HepG2 (cell line): ENCODE data around the gene IL22RA1. TPM values are rescaled to one million over a fixed set of nuclear protein-coding genes. Genes with fewer than 3 reads are reported as not detected.

ENCODE experiments used
- ATRX ChIP-seq: sonication (generic); formaldehyde crosslinking; IDR thresholded peaks from 2 replicates; pipeline ENCODE4 v1.4.0; 2020; ENCODE audit warnings: missing genetic modification reagents, borderline replicate concordance
- DNMT1 ChIP-seq: sonication (generic); formaldehyde crosslinking; IDR thresholded peaks from 2 replicates; pipeline ENCODE4 v1.5.1; 2020; ENCODE audit warnings: mild to moderate bottlenecking, missing genetic modification reagents
- DPF2 ChIP-seq: sonication (generic); formaldehyde crosslinking; IDR thresholded peaks from 2 replicates; pipeline ENCODE4 v1.4.0; 2020; ENCODE audit warnings: mild to moderate bottlenecking, low read depth, missing genetic modification reagents, borderline replicate concordance
- FOXA3 ChIP-seq: IDR thresholded peaks from 2 replicates; pipeline ENCODE4 v1.6.1; 2016; ENCODE audit warnings: missing genetic modification reagents, missing compliant biosample characterization
- FOXK1 ChIP-seq: sonication (generic); formaldehyde crosslinking; IDR thresholded peaks from 2 replicates; pipeline ENCODE4 v1.4.0; 2020; ENCODE audit warnings: low read depth, missing genetic modification reagents, borderline replicate concordance
- GATAD2A ChIP-seq: IDR thresholded peaks from 2 replicates; pipeline ENCODE4 v1.6.1; 2016
- GPN1 ChIP-seq: sonication (generic); formaldehyde crosslinking; IDR thresholded peaks from 2 replicates; pipeline ENCODE4 v1.5.1; 2020; ENCODE audit warnings: missing genetic modification reagents, borderline replicate concordance
- HNF4A ChIP-seq: sonication (generic); formaldehyde crosslinking; IDR thresholded peaks from 2 replicates; pipeline ENCODE4 v1.4.0; 2020; ENCODE audit warnings: missing genetic modification reagents
- KDM2A ChIP-seq: sonication (generic); formaldehyde crosslinking; IDR thresholded peaks from 2 replicates; pipeline ENCODE4 v1.4.0; 2020; ENCODE audit warnings: low read depth, missing genetic modification reagents, borderline replicate concordance
- KMT2A ChIP-seq: sonication (generic); formaldehyde crosslinking; IDR thresholded peaks from 2 replicates; pipeline ENCODE4 v1.4.0; 2020; ENCODE audit warnings: missing genetic modification reagents
- NCOR1 ChIP-seq: fragments of 200-600 bp; sonication (generic); IDR thresholded peaks from 2 replicates; pipeline ENCODE4 v1.7.0; 2017; ENCODE audit warnings: antibody characterized with exemption, low read length, borderline replicate concordance
- NFATC3 ChIP-seq: sonication (generic); formaldehyde crosslinking; IDR thresholded peaks from 2 replicates; pipeline ENCODE4 v1.5.1; 2020; ENCODE audit warnings: mild to moderate bottlenecking, missing genetic modification reagents
- RFXAP ChIP-seq: sonication (generic); formaldehyde crosslinking; IDR thresholded peaks from 2 replicates; pipeline ENCODE4 v1.4.0; 2020; ENCODE audit warnings: missing genetic modification reagents, borderline replicate concordance
- TEAD2 ChIP-seq: sonication (generic); formaldehyde crosslinking; IDR thresholded peaks from 2 replicates; pipeline ENCODE4 v1.9.0; 2021; ENCODE audit warnings: missing genetic modification reagents
- XRCC5 ChIP-seq: fragments of 200-400 bp; formaldehyde crosslinking; optimal IDR thresholded peaks from 2 replicates; pipeline ENCODE3; 2017; ENCODE audit warnings: mild to moderate bottlenecking, low read length
- ZBTB7A ChIP-seq: sonication (generic); formaldehyde crosslinking; IDR thresholded peaks from 2 replicates; pipeline ENCODE4 v1.8.0; 2022; ENCODE audit warnings: mild to moderate bottlenecking, missing genetic modification reagents
- ZFP36L1 ChIP-seq: sonication (generic); formaldehyde crosslinking; IDR thresholded peaks from 2 replicates; pipeline ENCODE4 v1.8.0; 2022; ENCODE audit warnings: mild to moderate bottlenecking, missing genetic modification reagents, moderate library complexity
- ZFP37 ChIP-seq: sonication (generic); formaldehyde crosslinking; IDR thresholded peaks from 2 replicates; pipeline ENCODE4 v1.4.0; 2020; ENCODE audit warnings: missing genetic modification reagents, borderline replicate concordance
- ZFY ChIP-seq: sonication (generic); formaldehyde crosslinking; IDR thresholded peaks from 2 replicates; pipeline ENCODE4 v1.4.0; 2020; ENCODE audit warnings: missing genetic modification reagents
- ZIK1 ChIP-seq: sonication (generic); formaldehyde crosslinking; IDR thresholded peaks from 2 replicates; pipeline ENCODE4 v1.5.0; 2020; ENCODE audit warnings: mild to moderate bottlenecking, low read depth, missing genetic modification reagents, borderline replicate concordance
- ZNF143 ChIP-seq: sonication (generic); formaldehyde crosslinking; IDR thresholded peaks from 2 replicates; pipeline ENCODE4 v1.4.0; 2020; ENCODE audit warnings: missing genetic modification reagents
- ZNF350 ChIP-seq: sonication (generic); formaldehyde crosslinking; IDR thresholded peaks from 2 replicates; pipeline ENCODE4 v1.4.0; 2020; ENCODE audit warnings: mild to moderate bottlenecking, low read depth, missing genetic modification reagents, borderline replicate concordance
- polyA plus RNA-seq, 8 experiments: library from polyadenylated mRNA; depleted of rRNA in 3 of 8; stranded (reverse) in 7 of 8; unstranded in 1 of 8; fragments of >200 nt; fragmentation: Illumina TruSeq in 4 of 8; extraction: Trizol in 4 of 8; gene quantifications; 2 replicates each; pipeline versions ENCODE4 v1.2.1 to v1.2.3, GENCODE V29; 2011 to 2016; ENCODE audit warnings: low read depth in 4 of 8, missing spikeins in 1 of 8, mixed read lengths in 1 of 8; ENCODE audit not compliant: insufficient read depth in 1 of 8
- total RNA-seq, 5 experiments: library from RNA; depleted of rRNA; stranded (reverse); fragments of >200 nt; fragmentation: Illumina TruSeq; extraction: Trizol; gene quantifications; 2 replicates each; pipeline ENCODE4 v1.2.3, GENCODE V29; 2016; ENCODE audit warnings: low read depth in 1 of 5
- TF ChIP-seq, protein P1 (sequence below): sonication (generic); formaldehyde crosslinking; IDR thresholded peaks from 2 replicates; pipeline ENCODE4 v1.4.0; 2020; ENCODE audit warnings: missing genetic modification reagents
- TF ChIP-seq, protein P2 (sequence below): sonication (generic); formaldehyde crosslinking; IDR thresholded peaks from 2 replicates; pipeline ENCODE4 v1.4.0; 2020; ENCODE audit warnings: missing genetic modification reagents, borderline replicate concordance
- TF ChIP-seq, protein P3 (sequence below): sonication (generic); formaldehyde crosslinking; IDR thresholded peaks from 2 replicates; pipeline ENCODE4 v1.5.0; 2020; ENCODE audit warnings: missing genetic modification reagents
- TF ChIP-seq, protein P4 (sequence below): sonication (generic); IDR thresholded peaks from 2 replicates; pipeline ENCODE4 v1.6.1; 2016; ENCODE audit warnings: low read depth, borderline replicate concordance

IL22RA1 gene
- total and polyA plus RNA-seq, 2 of the 13 experiments (the other 11 are each of a cell fraction or from before 2014, with no cell fraction given), result 4.4 to 10.2 TPM

DNA sequence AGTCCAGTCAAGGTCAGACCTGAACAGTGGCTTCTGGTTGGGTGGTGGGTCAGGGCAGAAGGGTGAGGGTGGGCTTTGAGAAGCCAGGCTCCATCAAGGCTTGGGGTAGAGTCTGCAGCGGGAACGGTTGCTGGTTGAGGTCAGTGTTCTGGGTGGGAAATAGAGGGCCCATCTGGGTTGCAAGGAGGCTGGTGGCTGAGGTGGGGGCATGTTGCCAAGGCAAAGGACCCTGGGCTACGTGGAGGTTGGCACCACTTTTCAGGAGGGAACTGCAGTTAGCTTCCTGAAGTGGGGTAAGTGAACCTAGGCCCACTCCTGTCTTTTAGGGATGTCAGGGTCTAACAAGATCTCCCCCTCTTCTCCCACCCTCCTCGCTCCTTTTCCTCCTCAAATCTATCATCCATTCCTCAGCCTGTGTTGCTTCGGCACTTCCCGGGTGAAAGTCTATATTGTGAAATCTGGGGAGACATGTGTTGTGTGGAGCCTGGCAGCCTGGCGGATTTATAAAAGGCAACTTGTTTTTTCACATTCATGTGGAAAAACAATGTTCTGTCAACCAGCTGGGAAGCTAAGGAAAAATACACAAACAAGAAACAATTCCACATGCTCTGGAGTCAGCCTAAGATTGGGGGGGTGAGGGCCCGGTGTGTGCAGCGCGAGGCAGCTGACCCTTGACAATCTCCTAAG is 1.5 kb downstream of the IL22RA1 start (continued):
- TF ChIP-seq, protein P1, sequence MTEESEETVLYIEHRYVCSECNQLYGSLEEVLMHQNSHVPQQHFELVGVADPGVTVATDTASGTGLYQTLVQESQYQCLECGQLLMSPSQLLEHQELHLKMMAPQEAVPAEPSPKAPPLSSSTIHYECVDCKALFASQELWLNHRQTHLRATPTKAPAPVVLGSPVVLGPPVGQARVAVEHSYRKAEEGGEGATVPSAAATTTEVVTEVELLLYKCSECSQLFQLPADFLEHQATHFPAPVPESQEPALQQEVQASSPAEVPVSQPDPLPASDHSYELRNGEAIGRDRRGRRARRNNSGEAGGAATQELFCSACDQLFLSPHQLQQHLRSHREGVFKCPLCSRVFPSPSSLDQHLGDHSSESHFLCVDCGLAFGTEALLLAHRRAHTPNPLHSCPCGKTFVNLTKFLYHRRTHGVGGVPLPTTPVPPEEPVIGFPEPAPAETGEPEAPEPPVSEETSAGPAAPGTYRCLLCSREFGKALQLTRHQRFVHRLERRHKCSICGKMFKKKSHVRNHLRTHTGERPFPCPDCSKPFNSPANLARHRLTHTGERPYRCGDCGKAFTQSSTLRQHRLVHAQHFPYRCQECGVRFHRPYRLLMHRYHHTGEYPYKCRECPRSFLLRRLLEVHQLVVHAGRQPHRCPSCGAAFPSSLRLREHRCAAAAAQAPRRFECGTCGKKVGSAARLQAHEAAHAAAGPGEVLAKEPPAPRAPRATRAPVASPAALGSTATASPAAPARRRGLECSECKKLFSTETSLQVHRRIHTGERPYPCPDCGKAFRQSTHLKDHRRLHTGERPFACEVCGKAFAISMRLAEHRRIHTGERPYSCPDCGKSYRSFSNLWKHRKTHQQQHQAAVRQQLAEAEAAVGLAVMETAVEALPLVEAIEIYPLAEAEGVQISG (CRISPR knock-in tag), result peak; percentile 39; the same call in 1 of the 2 replicates
- TF ChIP-seq NCOR1 (peak; percentile 69; the same call in 1 of the 2 replicates), ZNF350 (CRISPR knock-in tag) (no peak), XRCC5 (no peak), ZFY (CRISPR knock-in tag) (0 out of 2 replicates have a peak, but pooled peaks have one; percentile 33), GATAD2A (peak; percentile 63; the same call in 1 of the 2 replicates), RFXAP (CRISPR knock-in tag) (no peak), NFATC3 (CRISPR knock-in tag) (no peak), ZFP36L1 (CRISPR knock-in tag) (no peak), ZNF143 (no peak), ZFP37 (CRISPR knock-in tag) (no peak), ZIK1 (no peak), HNF4A (CRISPR knock-in tag) (peak; percentile 82), ATRX (no peak), ZBTB7A (0 out of 2 replicates have a peak, but pooled peaks have one; percentile 2), DNMT1 (0 out of 2 replicates have a peak, but pooled peaks have one; percentile 41), TEAD2 (no peak), KMT2A (CRISPR knock-in tag) (no peak), FOXK1 (CRISPR knock-in tag) (peak; percentile 43; the same call in 1 of the 2 replicates), FOXA3 (CRISPR knock-in tag) (peak; percentile 42; the same call in 1 of the 2 replicates), KDM2A (no peak), GPN1 (CRISPR knock-in tag) (no peak), DPF2 (0 out of 2 replicates have a peak, but pooled peaks have one; percentile 36)
- TF ChIP-seq, protein P2, sequence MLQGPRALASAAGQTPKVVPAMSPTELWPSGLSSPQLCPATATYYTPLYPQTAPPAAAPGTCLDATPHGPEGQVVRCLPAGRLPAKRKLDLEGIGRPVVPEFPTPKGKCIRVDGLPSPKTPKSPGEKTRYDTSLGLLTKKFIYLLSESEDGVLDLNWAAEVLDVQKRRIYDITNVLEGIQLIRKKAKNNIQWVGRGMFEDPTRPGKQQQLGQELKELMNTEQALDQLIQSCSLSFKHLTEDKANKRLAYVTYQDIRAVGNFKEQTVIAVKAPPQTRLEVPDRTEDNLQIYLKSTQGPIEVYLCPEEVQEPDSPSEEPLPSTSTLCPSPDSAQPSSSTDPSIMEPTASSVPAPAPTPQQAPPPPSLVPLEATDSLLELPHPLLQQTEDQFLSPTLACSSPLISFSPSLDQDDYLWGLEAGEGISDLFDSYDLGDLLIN, result no peak
- TF ChIP-seq, protein P3, sequence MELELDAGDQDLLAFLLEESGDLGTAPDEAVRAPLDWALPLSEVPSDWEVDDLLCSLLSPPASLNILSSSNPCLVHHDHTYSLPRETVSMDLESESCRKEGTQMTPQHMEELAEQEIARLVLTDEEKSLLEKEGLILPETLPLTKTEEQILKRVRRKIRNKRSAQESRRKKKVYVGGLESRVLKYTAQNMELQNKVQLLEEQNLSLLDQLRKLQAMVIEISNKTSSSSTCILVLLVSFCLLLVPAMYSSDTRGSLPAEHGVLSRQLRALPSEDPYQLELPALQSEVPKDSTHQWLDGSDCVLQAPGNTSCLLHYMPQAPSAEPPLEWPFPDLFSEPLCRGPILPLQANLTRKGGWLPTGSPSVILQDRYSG (CRISPR knock-in tag), result no peak
- TF ChIP-seq, protein P4, sequence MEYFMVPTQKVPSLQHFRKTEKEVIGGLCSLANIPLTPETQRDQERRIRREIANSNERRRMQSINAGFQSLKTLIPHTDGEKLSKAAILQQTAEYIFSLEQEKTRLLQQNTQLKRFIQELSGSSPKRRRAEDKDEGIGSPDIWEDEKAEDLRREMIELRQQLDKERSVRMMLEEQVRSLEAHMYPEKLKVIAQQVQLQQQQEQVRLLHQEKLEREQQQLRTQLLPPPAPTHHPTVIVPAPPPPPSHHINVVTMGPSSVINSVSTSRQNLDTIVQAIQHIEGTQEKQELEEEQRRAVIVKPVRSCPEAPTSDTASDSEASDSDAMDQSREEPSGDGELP, result peak; percentile 71; the same call in 1 of the 2 replicates
